PC-3 (cell line): ENCODE measurements around the gene ADH5.

Experiments
- EZH2phosphoT487 ChIP-seq: fragments of 300-600 bp; sonication (generic); IDR thresholded peaks from 2 replicates; pipeline ENCODE4 v1.6.1; 2018; ENCODE audit warnings: mild to moderate bottlenecking, antibody characterized with exemption, low read length, borderline replicate concordance
- TF ChIP-seq, protein P1 (sequence below): fragments of 300-600 bp; sonication (generic); conservative IDR thresholded peaks from 2 replicates; pipeline ENCODE4 v1.5.1; 2017; ENCODE audit warnings: antibody characterized with exemption, low read depth, mild to moderate bottlenecking, low read length

DNA sequence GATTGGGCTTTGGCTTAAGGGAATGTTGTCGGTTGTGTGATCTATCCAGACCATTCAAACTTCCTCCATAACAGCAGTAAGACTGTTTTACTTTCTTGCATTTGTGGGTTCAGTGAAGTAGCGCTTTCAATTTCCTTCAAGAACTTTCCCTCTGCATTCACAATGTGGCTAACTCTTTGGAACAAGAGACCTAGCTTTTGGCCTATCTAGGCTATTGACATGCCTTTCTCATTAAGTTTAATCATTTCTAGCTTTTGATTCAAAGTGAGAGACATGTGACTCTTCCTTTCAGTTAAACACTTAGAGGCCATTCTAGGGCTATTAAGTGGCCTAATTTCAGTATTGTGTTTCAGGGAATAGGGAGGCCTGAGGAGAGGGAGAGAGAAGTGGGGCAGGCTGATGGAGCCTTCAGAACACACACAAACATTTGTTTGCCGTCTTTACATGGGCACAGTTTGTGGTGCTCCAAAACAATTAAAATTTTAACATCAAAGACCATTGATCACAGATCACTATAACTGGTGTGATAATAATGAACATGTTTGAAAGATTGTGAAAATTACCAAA is 34.1 kb downstream of the ADH5 start:
- TF ChIP-seq EZH2phosphoT487 = no peak
- TF ChIP-seq, protein P1, sequence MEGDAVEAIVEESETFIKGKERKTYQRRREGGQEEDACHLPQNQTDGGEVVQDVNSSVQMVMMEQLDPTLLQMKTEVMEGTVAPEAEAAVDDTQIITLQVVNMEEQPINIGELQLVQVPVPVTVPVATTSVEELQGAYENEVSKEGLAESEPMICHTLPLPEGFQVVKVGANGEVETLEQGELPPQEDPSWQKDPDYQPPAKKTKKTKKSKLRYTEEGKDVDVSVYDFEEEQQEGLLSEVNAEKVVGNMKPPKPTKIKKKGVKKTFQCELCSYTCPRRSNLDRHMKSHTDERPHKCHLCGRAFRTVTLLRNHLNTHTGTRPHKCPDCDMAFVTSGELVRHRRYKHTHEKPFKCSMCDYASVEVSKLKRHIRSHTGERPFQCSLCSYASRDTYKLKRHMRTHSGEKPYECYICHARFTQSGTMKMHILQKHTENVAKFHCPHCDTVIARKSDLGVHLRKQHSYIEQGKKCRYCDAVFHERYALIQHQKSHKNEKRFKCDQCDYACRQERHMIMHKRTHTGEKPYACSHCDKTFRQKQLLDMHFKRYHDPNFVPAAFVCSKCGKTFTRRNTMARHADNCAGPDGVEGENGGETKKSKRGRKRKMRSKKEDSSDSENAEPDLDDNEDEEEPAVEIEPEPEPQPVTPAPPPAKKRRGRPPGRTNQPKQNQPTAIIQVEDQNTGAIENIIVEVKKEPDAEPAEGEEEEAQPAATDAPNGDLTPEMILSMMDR = no peak
